ENCODE measurements around the gene CMPK1.

Gene CMPK1

DNA sequence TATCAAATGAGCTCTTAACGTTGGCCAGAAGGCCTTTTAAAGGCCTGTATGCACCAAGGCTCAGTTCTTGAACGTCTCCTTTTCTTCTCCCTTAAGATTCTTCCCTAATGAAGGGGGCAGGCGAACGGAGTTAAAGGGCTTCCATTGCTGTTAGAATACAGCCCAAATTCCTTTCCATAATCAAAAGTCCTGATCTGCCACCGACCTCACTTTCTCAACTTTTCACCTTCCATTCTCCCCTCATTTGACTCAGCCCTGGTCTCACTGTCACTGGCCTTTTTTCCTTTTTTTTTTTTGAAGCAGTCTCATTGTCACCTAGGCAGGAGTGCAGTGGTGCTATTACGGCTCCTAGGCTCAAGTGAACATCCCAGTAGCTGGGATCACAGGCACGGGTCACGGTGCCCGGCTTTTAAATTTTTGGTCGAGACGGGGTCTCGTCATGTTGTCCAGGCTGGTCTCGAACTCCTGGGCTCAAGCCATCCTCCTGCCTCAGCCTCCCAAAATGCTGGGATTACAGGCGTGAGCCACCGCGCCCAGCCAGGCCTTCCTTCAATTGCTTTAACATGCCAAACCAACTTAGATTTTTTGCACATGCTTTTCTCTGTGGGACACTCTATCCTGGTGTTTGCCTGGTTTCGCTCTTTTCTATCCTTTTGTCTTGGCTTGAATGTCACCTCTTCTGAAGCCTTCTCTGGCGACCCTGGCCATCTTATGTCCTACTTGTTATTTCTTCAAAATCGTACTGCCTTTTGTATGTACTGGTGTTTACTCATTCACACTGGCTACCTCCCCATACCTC is 612 bp upstream of the CMPK1 start:
- Histone ChIP-seq H3K4me1 (peaks cover 0 to 41% (median 21%) of the 10 kb centered on the region in 4 donors), H3K36me3 (no peaks in the 10 kb centered on the region), H3K27ac (peak overlapping the region; percentile 88 to 98), H3K9me3 (no peaks in the 10 kb centered on the region), H3K27me3 (no peaks in the 10 kb centered on the region), H3K4me3 (peak overlapping the region; percentile 63 to 95)
- DNase-seq, result no peak
- TF ChIP-seq, protein P1, sequence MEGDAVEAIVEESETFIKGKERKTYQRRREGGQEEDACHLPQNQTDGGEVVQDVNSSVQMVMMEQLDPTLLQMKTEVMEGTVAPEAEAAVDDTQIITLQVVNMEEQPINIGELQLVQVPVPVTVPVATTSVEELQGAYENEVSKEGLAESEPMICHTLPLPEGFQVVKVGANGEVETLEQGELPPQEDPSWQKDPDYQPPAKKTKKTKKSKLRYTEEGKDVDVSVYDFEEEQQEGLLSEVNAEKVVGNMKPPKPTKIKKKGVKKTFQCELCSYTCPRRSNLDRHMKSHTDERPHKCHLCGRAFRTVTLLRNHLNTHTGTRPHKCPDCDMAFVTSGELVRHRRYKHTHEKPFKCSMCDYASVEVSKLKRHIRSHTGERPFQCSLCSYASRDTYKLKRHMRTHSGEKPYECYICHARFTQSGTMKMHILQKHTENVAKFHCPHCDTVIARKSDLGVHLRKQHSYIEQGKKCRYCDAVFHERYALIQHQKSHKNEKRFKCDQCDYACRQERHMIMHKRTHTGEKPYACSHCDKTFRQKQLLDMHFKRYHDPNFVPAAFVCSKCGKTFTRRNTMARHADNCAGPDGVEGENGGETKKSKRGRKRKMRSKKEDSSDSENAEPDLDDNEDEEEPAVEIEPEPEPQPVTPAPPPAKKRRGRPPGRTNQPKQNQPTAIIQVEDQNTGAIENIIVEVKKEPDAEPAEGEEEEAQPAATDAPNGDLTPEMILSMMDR (IDR thresholded peaks at IDR 0.05), result no peak
- intact Hi-C loops (cut with DNase I; ENCODE audit: low total_unique reads), result loop anchor here (1.0 kb wide), 1 partner anchor 19 kb away; the partner anchor contains the start of gene STIL

DNA sequence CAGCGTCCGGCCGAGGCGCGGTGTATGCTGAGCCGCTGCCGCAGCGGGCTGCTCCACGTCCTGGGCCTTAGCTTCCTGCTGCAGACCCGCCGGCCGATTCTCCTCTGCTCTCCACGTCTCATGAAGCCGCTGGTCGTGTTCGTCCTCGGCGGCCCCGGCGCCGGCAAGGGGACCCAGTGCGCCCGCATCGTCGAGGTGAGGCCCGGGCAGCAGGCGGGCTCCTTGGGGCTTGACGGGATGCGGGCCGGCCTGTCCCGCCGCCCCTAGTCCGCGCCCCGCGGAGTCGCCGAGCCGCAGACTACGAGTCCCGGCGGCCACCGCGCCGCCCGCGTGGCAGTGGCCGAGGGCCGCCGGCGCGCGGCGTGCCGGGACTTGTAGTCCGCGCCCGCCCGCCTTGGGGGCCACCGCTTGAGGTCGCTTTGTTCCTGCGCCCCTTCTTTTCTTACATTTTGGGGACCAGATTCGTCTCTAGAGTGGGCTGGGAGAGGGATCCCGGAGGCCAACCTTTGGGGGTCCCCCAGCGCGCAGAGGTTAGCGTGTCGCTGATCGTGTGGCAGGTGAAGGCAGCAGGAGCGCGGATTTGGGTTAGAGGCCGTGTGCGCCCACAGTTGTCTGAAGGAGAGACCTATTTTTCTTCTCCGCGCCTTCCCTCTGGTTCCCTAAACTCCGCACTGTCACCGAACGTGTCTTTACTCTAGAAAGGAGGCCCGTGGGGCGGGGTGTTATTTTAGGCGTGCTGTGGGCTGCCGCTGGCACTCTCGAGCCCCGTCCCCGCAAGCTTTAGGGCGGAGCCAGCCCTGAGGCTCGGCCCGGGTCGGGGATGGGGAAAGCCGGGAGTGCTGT is 553 bp downstream of the CMPK1 start:
- peak; percentile 75 to 87 for DNase-seq

DNA sequence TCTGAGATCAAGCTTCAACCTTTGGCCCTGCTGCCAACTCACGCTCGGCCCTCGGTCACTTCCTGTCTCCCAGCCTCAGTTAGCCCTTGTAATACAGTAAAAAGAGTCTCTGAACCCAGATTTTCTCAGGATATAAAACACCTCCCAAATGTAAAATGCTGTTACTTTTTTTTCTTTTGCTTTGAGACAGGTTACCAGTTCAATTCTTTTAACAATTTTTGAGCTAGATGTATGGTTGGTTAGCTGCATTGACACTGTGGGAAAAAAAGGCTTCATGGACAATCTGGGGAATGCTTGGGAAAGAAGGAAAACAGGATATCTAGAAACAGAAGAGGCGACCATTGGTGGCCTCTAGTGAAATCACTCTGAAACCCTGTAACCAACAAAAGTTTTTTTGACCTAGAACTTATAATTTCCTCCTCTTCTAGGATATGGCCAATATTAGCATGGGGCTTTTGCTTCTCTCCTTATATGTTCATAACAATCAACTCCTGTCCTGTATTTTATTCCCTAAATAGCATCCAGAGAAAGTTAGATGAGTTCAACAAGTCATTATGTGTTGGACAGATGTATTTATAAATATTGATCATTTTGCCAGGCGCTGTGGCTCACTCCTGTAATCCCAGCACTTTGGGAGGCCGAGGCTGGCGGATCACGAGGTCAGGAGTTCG is 1.3 kb downstream of the CMPK1 start:
- Histone ChIP-seq H3K9me3 (no peaks in the 10 kb centered on the region), H3K4me3 (peak overlapping the region; percentile 63 to 95), H3K27me3 (no peaks in the 10 kb centered on the region), H3K36me3 (no peaks in the 10 kb centered on the region), H3K27ac (peak overlapping the region; percentile 88 to 98), H3K4me1 (peaks cover 0 to 52% (median 24%) of the 10 kb centered on the region in 4 donors)
- intact Hi-C loops (cut with DNase I; ENCODE audit: low total_unique reads), result no loop called here
- DNase-seq, result no peak
- TF ChIP-seq, protein P1 (IDR thresholded peaks at IDR 0.05), result no peak

More for the DNA sequence above, 553 bp downstream of the CMPK1 start:
- no peaks in the 10 kb centered on the region for H3K36me3 ChIP-seq
- H3K27ac ChIP-seq, result peak overlapping the region; percentile 88 to 98
- intact Hi-C loops (cut with DNase I; ENCODE audit: low total_unique reads), result loop anchor here (1.0 kb wide), 1 partner anchor 20 kb away; the partner anchor contains the start of gene STIL
- H3K4me1 ChIP-seq, result peaks cover 0 to 52% (median 24%) of the 10 kb centered on the region in 4 donors
- no peaks in the 10 kb centered on the region for H3K27me3 ChIP-seq
- peak overlapping the region; percentile 63 to 95 for H3K4me3 ChIP-seq
- H3K9me3 ChIP-seq, result no peaks in the 10 kb centered on the region
- TF ChIP-seq, protein P1 (IDR thresholded peaks at IDR 0.05), result peak in 1 of 2 experiments; percentile 23

DNA sequence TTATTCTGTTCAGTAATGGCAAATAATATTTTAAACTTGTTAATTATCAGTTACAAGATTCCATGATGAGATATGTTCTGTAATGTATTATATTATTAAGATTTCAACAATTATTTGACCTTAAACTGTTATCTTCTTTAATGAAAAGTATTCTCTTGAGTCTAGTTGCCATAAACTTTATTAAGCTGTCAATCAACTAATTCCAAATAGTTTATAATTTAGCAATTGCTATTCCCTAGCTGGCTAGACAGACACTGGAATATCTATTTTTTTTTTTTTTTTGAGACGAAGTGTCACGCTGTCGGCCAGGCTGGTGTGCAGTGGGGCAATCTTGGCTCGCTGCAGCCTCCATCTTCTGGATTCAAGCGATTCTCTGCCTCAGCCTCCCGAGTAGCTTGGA is 3.8 kb downstream of the CMPK1 start:
- TF ChIP-seq, protein P1 (IDR thresholded peaks at IDR 0.05), result no peak

More for the DNA sequence above, 3.8 kb downstream of the CMPK1 start:
- Histone ChIP-seq H3K27me3 (no peaks in the 10 kb centered on the region), H3K4me3 (no peak overlapping the region), H3K9me3 (no peaks in the 10 kb centered on the region), H3K27ac (no peak overlapping the region), H3K4me1 (peaks cover 0 to 47% (median 23%) of the 10 kb centered on the region in 4 donors), H3K36me3 (no peaks in the 10 kb centered on the region)
- intact Hi-C loops (cut with DNase I; ENCODE audit: low total_unique reads), result no loop called here
- DNase-seq, result no peak
